ENCODE results near the gene XPO5.

Gene XPO5

DNA sequence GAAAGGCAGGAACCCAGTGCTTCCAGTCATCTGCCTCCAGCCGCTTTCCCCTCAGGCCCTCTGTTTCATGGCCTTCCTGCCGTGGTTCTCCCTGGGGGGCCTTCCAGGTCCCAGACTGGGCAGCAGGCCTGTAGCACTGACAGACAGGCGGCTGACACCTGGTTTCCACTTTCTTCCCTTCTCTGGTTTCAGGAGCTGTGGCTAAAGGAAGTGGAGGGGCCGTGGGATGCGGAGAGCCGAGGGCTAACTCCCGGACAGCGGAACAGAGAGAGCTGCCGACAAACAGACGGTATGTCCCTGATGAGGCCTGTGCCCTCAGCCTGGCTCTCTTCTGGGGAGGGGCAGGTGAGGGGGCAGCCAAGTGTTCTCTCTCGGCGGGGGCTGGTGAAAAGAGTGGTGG, 78.1 kb downstream of the XPO5 start:
- DNase-seq (ENCODE audit: low read depth), result no peak

DNA sequence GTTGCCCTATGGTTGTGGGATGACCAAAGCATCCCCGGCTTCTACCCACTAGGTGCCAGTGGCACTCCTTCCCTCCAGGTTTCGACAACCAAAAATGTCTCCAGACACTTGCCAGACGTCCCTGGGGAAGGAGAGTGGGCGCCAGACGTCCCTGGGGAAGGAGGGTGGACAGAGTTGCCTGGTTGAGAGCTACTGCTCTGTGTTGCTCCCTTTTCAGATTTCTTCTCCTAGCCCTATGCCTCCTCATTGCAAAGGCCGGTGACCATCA, 78.8 kb downstream of the XPO5 start:
- no peak for DNase-seq (ENCODE audit: low read depth)

DNA sequence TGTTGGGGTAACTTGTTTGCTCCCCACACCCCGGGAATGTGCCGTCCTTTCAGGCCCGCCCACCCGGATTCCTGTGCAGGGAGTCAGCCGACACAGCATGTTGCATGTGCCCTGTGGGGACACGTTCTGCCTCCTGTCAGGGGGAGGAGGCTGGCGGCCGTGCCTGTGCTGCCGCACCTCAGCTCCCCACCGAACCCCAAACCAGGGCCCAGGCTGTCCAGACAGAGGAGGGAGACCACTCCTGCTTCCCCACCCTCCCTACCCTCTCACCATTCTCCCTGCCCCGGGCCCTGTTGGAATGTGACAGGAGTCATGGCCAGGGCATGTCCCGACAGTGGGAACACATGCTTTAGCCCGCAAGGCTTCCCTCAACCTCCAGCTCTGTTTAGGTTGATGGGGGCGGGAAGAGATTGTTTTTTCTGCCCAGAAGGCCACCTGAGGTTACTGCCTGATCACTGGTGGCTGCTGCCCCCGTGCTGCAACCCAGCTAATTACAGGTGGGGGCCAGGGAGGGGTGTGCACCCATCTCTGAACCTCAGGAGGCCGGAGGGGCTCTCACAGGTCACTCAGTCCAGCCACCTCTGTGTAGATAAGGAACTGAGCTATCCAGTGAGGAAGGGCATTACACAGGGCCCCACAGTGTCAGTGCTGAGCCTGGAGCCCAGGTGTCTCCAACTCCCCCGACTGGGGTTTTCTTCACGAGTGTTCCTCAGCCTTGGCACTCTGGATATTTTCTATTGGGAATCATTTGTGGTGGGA, 79.3 kb downstream of the XPO5 start:
- DNase-seq (ENCODE audit: low read depth), result no peak

DNA sequence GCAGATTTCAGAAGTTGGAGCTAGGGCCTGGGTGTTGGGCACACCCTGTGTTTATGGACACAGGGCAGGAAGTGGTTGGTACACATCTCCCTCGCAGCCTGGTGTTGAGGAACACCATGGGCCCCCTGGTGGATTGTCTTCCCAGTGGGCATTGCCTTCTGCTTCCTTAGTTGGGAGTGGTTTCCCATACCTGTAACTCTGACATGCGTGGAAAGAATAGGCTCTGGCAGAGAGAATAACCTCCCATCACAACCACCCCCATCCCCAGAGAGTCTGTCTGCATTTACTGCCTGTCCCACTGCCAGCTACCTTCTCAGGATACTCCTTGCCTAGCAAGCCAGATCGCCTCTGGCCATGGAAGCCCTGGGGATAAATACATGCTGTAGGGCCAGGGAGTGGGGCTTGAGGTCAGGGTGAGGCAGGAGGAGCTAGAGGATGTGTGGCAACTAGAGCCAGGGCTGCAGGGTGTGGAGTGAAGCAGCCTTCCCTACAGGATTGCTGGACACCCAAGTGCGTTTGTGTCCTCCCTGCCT, 80.4 kb downstream of the XPO5 start:
- no peak for DNase-seq (ENCODE audit: low read depth)

DNA sequence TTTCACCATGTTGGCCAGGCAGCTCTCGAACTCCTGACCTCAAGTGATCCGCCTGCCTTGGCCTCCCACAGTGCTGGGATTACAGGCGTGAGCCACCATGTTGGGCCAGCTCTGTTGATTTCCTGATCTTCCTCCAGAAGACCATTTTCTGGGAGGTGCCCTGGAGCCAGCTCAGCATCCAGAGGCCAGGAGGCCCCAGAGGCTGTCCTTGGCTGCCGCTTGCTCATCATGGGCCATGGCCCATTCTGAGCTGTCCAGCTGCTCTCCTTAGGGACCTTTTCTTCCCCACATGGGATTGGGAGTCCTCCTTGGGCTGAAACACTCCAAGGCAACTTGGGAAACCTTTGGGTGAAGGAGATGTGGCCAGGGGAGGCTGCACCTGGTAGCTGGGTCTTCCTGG, 81.1 kb downstream of the XPO5 start:
- no peak for DNase-seq (ENCODE audit: low read depth)

DNA sequence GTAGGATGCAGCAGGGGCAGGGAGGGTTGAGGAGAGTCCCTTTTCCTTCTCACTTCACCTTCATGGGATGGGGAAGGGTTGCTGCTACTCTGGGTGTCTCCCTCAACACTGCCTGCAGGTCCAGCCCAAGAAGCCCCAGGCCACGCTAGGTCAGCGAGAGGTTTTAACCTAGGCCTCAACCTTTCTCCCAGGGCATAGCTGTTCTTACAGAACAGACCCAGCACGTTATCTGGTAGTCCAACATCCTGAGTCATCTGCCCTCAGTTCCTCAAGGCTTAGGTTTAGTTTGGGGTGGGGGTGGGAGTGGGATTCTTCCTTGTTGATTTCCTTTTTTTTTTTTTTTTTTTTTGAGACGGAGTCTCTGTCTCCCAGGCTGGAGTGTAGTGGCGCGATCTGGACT, 81.5 kb downstream of the XPO5 start:
- DNase-seq (ENCODE audit: low read depth), result no peak

DNA sequence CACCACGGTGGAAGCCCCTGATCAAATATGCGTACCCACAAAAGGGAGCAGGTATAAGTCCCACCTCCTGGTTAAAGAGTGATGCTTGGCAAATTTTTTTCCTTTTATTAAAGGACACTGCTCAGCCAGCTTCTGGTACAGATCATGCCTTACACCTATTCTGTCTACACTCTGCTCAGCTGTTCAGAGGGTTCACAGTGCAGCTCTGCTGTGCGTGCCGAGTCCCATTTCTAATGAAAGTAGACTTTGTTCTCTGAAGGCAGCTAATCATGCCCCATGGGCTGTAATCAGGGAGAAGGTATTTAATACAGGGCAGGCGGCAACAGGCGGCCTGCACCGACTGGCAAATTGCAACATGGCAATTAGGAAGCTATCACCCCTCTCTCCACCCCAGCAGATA, 82.0 kb downstream of the XPO5 start:
- no peak for DNase-seq (ENCODE audit: low read depth)

DNA sequence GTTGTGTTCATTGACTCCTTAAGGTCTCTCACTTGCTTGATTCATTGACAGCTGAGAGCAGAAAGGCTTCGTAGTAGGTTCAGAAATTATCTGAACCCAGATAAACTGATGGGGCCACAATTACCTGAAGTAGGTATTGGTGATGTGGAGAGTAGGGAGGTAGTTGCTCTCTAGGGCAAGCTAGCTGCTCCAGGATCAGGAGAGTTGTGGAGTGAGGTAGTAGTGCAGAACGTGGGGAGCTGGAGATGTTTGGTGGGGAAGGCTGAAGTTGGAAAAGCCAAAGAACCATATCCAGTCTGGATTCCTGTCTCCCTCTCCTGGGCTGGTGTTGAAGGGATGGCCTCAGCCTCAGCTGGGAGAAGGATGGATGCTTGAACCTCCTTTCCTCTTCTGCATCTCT, 82.6 kb downstream of the XPO5 start:
- no peak for DNase-seq (ENCODE audit: low read depth)

DNA sequence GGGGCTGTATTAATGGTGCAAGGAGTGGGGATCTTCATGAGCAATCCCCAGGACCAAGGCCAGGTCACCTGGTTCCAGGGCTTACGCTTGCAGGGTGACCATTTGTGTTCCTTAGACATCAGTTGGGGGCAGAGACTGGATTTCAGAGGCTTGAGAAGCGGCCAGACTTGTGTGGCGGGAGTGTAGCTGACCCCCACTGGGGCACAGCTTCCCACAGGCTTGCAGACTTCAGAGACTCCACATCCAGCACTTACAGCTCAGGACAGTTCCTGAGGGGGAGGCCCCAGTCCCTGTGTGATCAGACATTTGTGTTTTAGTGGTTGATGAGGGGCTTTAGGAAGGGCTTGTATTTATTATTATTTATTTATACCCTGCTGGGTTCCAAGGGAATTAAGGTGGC, 83.2 kb downstream of the XPO5 start:
- no peak for DNase-seq (ENCODE audit: low read depth)

DNA sequence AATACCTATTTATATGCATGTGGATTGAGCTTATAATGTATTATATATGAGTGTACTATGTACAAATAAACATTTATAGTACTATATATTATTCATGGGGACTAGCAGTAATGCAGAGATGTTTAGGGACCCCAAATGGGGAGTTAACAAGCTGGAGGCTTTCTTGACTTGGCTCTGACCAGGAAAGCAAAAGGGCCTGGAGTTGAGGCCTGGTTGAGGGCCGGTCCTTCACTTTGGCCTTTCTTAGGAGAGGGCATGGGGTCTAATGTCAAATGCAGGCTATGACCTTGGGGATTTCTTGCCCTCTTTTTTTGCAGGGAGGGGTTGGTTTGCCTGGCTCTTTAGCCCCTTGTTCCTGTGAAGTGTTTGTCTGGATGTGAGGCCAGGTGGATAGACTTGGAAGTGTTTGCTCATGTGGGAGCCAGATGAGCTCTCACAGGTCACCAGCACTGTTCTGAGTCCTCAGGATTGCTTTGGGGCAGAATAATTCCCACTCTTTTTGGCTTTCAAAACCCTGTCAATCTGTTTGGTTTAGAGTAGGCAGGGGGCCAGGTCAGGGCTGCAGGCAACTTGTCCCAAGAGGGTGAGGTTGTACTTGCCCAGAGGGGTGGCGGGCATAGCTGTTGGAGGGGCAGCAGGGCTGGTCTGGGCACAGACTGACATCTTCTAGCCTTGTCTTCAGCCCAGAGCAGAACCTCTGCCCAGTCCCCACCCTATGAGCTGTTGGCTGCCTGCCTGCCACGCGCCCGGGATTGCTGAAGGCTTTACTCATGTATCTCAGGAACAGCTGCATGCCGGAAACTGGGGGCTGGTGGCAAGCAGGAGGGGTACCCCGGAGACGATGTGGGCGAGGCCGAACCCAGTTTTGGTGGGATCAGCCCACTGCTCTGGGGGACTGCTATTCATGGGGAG, 83.8 kb downstream of the XPO5 start:
- no peak for DNase-seq (ENCODE audit: low read depth)

DNA sequence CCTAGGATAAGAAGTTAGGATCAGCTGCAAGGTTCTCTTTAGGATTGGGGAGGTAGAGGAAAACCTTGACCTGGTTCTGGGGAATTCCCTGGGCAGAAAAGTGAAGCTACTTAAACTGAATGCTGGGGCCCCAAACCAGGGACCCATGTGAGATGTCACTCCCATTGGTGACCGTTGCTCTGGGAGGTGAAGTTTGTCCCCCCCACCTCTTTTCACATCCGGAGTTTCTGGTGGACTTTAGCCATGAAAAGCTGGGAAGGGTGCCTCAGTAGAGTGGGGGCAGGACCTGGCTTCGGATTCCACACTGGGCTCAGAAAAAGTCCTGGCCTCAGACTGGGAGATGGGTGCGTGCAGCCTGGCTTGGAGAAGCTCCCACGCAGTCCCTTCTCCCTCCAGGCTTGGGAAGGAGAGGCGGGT, 85.3 kb downstream of the XPO5 start:
- DNase-seq (ENCODE audit: low read depth), result no peak

DNA sequence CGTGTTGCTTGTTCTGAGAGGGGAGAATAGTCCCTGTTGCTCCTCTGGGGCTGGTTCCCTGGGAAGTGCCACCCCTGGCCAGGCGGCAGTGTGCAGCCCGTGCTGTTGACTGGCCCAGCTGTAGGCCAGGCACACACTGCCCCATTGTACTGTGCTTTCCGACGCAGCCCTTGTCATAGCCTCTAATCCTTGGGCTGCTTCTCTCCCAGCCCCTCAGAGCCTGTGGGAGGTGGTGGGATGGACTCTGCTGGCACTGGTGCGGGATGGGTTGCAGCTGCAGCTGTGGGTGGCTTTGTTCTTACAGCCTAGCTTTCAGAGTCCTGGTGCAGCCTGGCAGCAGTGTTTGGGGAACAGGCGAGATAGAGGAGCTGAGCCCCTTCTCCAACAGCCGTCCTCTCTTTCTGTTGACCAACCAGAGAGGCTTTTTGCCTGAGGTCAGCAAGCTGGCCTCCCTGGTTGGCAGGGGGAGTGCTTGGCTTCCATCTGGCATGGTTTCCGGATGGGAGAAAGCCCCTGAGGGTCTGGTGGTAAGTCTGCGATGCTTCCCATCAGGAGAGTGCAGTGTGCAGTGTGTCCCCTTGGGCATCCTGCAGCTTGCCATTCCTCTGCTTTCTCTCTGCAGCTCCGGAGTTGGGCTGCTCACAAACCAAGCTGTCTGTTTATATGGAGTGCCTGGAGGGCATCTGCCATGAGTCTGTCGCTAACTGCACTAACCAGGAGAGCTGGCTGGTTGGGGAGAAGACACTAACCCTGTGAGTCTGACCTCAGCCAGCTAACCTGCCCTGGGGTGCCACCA, 86.4 kb downstream of the XPO5 start:
- DNase-seq (ENCODE audit: low read depth), result no peak

DNA sequence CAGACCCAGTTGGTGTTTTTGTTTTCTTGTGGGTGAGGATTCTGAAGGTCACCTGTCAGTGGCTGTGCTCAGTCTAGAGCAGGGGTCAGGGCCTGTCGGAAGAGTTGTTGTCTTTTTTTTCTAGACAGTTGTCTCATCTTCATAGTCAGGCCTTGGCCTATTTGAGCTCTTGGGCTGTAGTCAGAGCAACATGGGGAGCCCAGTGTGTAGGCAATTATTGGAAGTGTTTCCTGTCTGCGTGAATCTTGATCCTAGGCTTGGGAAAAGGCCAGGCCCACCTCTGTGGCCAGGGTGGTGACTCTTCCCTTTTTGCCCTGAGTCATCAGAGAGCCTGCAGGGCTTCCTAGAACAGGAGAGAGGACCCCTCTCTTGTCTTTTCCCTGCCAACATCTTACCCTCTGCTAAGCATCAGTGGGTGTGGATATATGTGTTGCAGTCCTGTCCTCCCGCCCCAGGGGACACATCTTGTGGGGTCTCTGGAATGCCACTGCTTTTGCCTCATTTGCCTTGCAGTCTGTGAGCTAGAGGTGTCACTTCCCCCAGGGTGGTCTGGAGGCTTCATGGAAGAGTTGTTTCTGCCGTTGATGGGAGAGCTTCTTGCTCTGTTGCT, 87.1 kb downstream of the XPO5 start:
- no peak for DNase-seq (ENCODE audit: low read depth)

DNA sequence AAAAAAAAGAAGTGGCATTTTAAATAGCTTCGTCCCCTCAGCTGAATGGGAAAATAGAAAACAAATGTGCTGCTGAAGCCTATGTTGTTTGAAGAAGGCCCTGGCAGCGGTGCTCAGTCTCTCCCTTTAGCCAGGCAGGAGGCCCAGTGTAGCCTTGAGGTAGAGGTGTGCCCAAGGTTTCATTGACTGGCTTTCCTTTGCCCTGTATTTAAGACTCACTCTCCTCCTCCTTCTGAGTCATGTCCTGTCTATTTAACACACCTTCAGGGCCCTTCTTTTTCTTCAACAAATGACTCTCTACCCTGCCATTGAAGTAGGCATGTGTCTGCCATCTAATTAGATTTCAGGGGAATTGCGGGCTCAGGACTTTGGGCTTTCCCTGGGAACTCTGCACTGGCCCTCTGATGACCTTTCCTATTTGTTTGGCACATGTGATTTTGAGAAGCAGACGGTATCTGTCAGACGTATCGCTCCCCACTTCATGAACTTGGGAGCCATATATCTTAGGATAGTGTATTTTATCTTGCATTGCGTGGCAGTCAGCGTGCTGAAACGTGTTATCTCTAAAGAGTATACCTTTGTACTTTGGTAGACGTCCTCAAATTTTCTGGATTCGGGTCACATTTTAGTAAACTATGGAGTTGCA, 94.1 kb downstream of the XPO5 start:
- no peak for DNase-seq (ENCODE audit: low read depth)

DNA sequence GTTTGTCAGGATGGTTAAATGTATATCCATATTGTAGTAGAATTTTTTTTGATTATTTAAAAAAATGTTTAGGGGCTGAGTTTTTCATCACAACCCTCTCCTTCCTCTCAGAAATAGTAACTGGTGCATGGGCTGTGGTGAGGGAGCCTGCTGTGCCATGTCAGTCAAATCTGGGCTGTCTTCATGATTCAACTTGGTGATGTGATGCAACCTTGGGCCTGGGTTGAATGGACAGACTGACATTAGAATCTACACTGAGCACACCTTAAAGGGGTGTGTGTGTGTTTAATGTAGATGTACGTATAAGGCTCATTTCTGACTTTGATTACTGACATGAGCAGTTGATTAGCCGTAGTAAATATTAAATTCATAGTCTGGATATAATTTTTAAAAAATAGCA, 94.8 kb downstream of the XPO5 start:
- no peak for DNase-seq (ENCODE audit: low read depth)

DNA sequence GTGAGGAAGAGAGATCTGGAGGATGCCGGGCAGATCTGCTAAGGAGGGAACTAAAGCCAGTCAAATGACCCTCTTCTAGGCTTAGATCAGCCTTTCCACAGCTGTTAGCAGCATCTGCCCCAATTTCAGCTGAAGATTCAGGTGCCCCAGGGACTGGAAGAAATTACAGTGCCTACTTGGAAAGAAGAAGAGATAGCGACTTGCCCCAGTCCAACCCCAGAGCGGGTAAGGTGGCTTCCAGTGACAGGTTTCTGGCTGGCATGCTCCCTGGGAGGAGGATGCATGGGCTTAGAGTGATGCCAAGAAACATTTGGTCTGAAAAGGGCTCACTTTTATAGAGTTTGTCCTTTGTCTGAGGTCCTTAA, 97.8 kb downstream of the XPO5 start:
- DNase-seq (ENCODE audit: low read depth), result no peak

DNA sequence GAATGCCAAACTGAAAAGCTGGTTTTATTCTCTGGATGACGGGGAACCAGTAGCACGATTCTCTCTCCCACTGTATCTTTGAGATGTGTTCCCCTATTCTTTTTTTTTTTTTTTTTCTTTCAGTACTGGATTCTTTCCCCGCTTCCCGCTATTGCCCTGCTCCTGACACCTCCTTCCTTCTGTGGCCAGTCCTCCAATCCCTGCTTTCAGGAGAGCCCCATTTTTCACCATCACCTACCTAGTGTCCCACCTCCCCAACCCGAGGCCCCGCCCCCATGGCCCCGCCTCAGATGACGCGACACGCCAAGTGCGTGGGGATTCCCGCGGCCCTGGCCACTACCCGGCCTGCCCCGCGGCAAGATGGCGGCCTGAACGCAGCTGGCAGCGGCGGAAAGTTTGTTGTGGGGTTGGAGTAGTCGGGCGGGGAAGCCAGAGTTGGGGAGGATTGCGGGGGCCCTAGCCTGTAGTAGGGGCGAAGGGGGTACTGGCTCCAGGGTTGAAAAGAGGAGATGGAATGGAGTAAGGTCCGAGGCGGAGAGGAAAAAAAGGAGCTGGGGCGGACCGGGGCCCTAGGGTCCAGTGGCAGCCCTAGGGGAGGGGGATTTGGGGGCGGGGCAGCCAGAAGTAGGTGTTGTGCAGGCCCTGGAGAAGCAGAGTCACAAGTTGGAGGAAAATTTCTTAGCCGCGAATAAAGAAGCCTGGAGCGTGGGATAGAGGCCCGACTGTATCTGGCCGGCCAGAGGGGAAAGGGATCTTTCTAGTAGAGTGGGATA, 98.4 kb downstream of the XPO5 start, which contains the start of gene TJAP1:
Gene TJAP1 (plus strand): TSS at position 336 of the 773 bp plus-strand sequence. CDS start 21,432 bp downstream, outside the sequence.
- DNase-seq (ENCODE audit: low read depth), result peak; percentile 96

DNA sequence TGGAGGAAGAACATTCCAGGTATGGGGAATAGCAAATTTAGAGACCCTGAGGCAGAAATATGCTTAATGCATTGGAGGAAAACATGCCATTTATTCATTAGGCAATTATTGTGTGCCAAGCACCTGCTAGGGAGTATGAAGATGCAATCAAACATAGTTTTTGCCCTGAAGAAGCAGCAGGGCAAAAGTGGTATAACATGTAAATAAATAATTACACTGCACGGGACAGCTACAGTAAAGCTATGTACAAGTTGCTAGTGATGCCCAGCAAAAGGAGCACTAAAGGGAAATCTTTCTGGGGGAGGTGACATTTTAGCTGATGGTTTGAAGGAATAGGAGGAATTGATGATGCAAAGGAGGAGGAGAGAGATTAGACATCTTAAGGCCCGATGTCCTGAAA, 99.1 kb downstream of the XPO5 start:
- no peak for DNase-seq (ENCODE audit: low read depth)

DNA sequence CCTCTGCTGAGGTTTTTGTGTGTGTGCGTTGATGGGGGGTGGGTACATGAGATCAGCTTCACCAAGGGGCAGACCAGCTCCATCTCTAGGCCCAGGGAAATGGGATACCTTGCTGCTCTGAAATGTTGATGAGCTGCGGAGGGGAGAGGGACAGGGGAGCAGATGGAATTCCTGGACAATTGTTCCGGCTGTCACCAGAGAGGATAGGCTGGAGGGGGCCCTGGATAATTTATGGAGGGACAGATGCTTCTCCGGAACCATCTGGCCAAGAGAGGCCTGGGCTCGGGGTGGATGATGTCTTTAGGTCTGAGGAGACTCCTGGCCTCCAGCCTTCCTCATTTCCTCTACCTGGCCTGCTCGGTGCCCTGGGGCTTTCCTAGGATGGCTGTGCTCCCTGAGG, 100.3 kb downstream of the XPO5 start:
- DNase-seq (ENCODE audit: low read depth), result no peak

DNA sequence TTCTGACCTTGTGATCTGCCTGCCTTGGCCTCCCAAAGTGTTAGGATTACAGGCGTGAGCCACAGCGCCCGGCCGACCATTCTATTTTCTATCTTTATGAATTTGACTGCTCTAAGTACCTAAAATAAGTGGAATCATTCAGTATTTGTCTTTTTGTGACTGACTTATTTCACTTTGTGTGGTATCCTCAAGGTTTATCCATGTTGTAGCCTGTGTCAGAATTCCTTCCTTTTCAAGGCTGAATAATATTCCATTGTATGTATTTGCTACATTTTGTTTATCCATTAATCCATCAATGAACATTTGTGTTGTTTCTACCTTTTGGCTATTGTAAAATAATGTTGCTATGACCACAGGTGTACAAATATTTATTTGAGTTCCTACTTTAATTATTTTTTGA, 103.3 kb downstream of the XPO5 start:
- no peak for DNase-seq (ENCODE audit: low read depth)
